H9 (cell line): ENCODE data around the gene THSD7A. TPM values are rescaled to one million over a fixed set of nuclear protein-coding genes. Genes with fewer than 3 reads are reported as not detected.

Source experiments
- DNase-seq: peaks from one replicate; pipeline ENCODE4 v3.0.0-alpha.2; 2017
- H2AFZ ChIP-seq: one replicate; pipeline ENCODE4 v1.6.1; 2013; ENCODE audit warnings: mild to moderate bottlenecking, low read length, control low read depth, moderate library complexity
- H2AK5ac ChIP-seq: 2 replicates; pipeline ENCODE4 v1.6.1; 2013; ENCODE audit warnings: low read length, control low read depth, mixed read lengths; ENCODE audit not compliant: insufficient read length
- H2BK120ac ChIP-seq: one replicate; pipeline ENCODE4 v1.6.1; 2013; ENCODE audit warnings: low read depth, mild to moderate bottlenecking, low read length, control low read depth, inconsistent platforms; ENCODE audit not compliant: poor library complexity, severe bottlenecking
- H2BK12ac ChIP-seq: 2 replicates; pipeline ENCODE4 v1.6.1; 2013; ENCODE audit warnings: low read length, control low read depth, mixed read lengths, low read depth; ENCODE audit not compliant: insufficient read length
- H2BK15ac ChIP-seq: 2 replicates; pipeline ENCODE4 v1.6.1; 2013; ENCODE audit warnings: low read depth, low read length, control low read depth
- H2BK20ac ChIP-seq: one replicate; pipeline ENCODE4 v1.6.1; 2013; ENCODE audit warnings: low read depth, mild to moderate bottlenecking, low read length, control low read depth, inconsistent platforms; ENCODE audit not compliant: poor library complexity, severe bottlenecking
- H2BK5ac ChIP-seq: 2 replicates; pipeline ENCODE4 v1.6.1; 2013; ENCODE audit warnings: low read length, control low read depth, mixed read lengths; ENCODE audit not compliant: insufficient read length
- H3K14ac ChIP-seq: 2 replicates; pipeline ENCODE4 v1.6.1; 2013; ENCODE audit warnings: low read length, control low read depth; ENCODE audit not compliant: insufficient read depth
- H3K18ac ChIP-seq: 2 replicates; pipeline ENCODE4 v1.6.1; 2013; ENCODE audit warnings: low read depth, mild to moderate bottlenecking, mixed read lengths, low read length, control low read depth; ENCODE audit not compliant: insufficient read length
- H3K23ac ChIP-seq: 2 replicates; pipeline ENCODE4 v1.6.1; 2013; ENCODE audit warnings: low read length, control low read depth, mixed read lengths, low read depth; ENCODE audit not compliant: insufficient read length
- H3K23me2 ChIP-seq: 2 replicates; pipeline ENCODE4 v1.6.1; 2013; ENCODE audit warnings: low read depth, mild to moderate bottlenecking, mixed read lengths, low read length, control low read depth; ENCODE audit not compliant: insufficient read length, poor library complexity, severe bottlenecking
- H3K27ac ChIP-seq: 2 replicates; pipeline ENCODE4 v1.5.1; 2013; ENCODE audit warnings: low read length, control low read depth, mixed read lengths, low read depth; ENCODE audit not compliant: insufficient read length
- H3K27me3 ChIP-seq: 2 replicates; pipeline ENCODE4 v1.6.1; 2013; ENCODE audit warnings: low read length, control low read depth, inconsistent platforms; ENCODE audit not compliant: insufficient read depth
- H3K4ac ChIP-seq: 2 replicates; pipeline ENCODE4 v1.6.1; 2013; ENCODE audit warnings: low read depth, mild to moderate bottlenecking, control low read depth, inconsistent platforms, low read length, moderate library complexity
- H3K4me1 ChIP-seq: 2 replicates; pipeline ENCODE4 v1.6.1; 2013; ENCODE audit warnings: low read length, control low read depth, inconsistent platforms; ENCODE audit not compliant: insufficient read depth
- H3K4me2 ChIP-seq: 2 replicates; pipeline ENCODE4 v1.6.1; 2013; ENCODE audit warnings: low read length, control low read depth, mixed read lengths; ENCODE audit not compliant: insufficient read length, insufficient read depth
- H3K56ac ChIP-seq: 2 replicates; pipeline ENCODE4 v1.6.1; 2013; ENCODE audit warnings: low read depth, mild to moderate bottlenecking, mixed read lengths, low read length, control low read depth; ENCODE audit not compliant: insufficient read length
- H3K79me1 ChIP-seq: 2 replicates; pipeline ENCODE4 v1.6.1; 2013; ENCODE audit warnings: low read depth, mild to moderate bottlenecking, moderate library complexity, low read length, control low read depth, inconsistent platforms; ENCODE audit not compliant: insufficient read depth, poor library complexity, severe bottlenecking
- H3K79me2 ChIP-seq: 2 replicates; pipeline ENCODE4 v1.6.1; 2013; ENCODE audit warnings: low read length, control low read depth, inconsistent platforms; ENCODE audit not compliant: insufficient read depth
- H3K9ac ChIP-seq: 2 replicates; pipeline ENCODE4 v1.6.1; 2013; ENCODE audit warnings: low read length, control low read depth, mixed read lengths; ENCODE audit not compliant: insufficient read length; ENCODE audit errors: extremely low read depth
- H3K9me3 ChIP-seq: one replicate; pipeline ENCODE4 v1.6.1; 2013; ENCODE audit warnings: low read depth, low read length, inconsistent platforms; ENCODE audit not compliant: control insufficient read depth
- H3T11ph ChIP-seq: one replicate; pipeline ENCODE4 v1.6.1; 2013; ENCODE audit warnings: mild to moderate bottlenecking, low read length, control low read depth, inconsistent platforms
- H4K20me1 ChIP-seq: one replicate; pipeline ENCODE4 v1.6.1; 2013; ENCODE audit not compliant: control insufficient read depth, insufficient read length, insufficient read depth
- H4K5ac ChIP-seq: 2 replicates; pipeline ENCODE4 v1.6.1; 2013; ENCODE audit warnings: low read depth, mild to moderate bottlenecking, mixed read lengths, low read length, control low read depth; ENCODE audit not compliant: insufficient read length
- H4K8ac ChIP-seq: replicated peaks from 2 replicates; pipeline ENCODE4 v1.6.1; 2013; ENCODE audit warnings: low read length, control low read depth, mixed read lengths, low read depth; ENCODE audit not compliant: insufficient read length
- H4K91ac ChIP-seq: 2 replicates; pipeline ENCODE4 v1.6.1; 2013; ENCODE audit warnings: low read depth, mild to moderate bottlenecking, moderate library complexity, mixed read lengths, low read length, control low read depth; ENCODE audit not compliant: insufficient read length
- H3K27ac Mint-ChIP-seq, 3 experiments: 2 replicates in 2 of 3; 3 replicates in 1 of 3; pipeline ENCODE4 v1.8.0; 2020 to 2021; ENCODE audit warnings: mixed read lengths in 3 of 3, mild to moderate bottlenecking in 1 of 3, moderate library complexity in 1 of 3
- H3K27me3 Mint-ChIP-seq: 2 replicates; pipeline ENCODE4 v1.8.0; 2021; ENCODE audit warnings: low read depth, mild to moderate bottlenecking, moderate library complexity, mixed read lengths
- H3K36me3 Mint-ChIP-seq, 3 experiments: 2 replicates in 2 of 3; 3 replicates in 1 of 3; pipeline ENCODE4 v1.8.0; 2020 to 2021; ENCODE audit warnings: low read depth in 3 of 3, mixed read lengths in 3 of 3; ENCODE audit not compliant: insufficient read depth in 1 of 3
- H3K4me1 Mint-ChIP-seq, 2 experiments: 2 replicates each; pipeline ENCODE4 v1.8.0; 2020; ENCODE audit warnings: mixed read lengths in 2 of 2
- H3K4me3 Mint-ChIP-seq, 2 experiments: 2 replicates in 1 of 2; 3 replicates in 1 of 2; pipeline ENCODE4 v1.8.0; 2020 to 2021; ENCODE audit warnings: mild to moderate bottlenecking in 2 of 2, mixed read lengths in 2 of 2, moderate library complexity in 1 of 2
- H3K9me3 Mint-ChIP-seq, 2 experiments: 2 replicates in 1 of 2; 3 replicates in 1 of 2; pipeline ENCODE4 v1.8.0; 2020; ENCODE audit warnings: mild to moderate bottlenecking in 2 of 2, mixed read lengths in 2 of 2, moderate library complexity in 1 of 2
- CTCF ChIP-seq: fragments of 200-600 bp; sonication (generic); conservative IDR thresholded peaks from 3 replicates; pipeline ENCODE4 v1.8.0; 2021; ENCODE audit warnings: antibody characterized with exemption, mild to moderate bottlenecking
- total RNA-seq: library from RNA; stranded (reverse); gene quantifications from 2 replicates; pipeline ENCODE4 v1.2.1, GENCODE V29; 2021

THSD7A gene
- total RNA-seq, 1 experiment from 2014 or later, result 0.42 TPM

GRCh38 chr7:11434366-11434765, 397.6 kb downstream of the THSD7A start:
- no peaks in the 10 kb centered on the region for H3K27me3 Mint-ChIP-seq
- Histone ChIP-seq H4K8ac (no peak overlapping the region), H4K5ac (no peak overlapping the region), H3K27me3 (no peaks in the 10 kb centered on the region; the same call in 1 of the 2 replicates), H2AFZ (no peak overlapping the region), H4K91ac (no peak overlapping the region), H3T11ph (no peak overlapping the region), H2BK15ac (no peak overlapping the region), H3K79me1 (no peaks in the 10 kb centered on the region), H3K9ac (no peak overlapping the region), H3K79me2 (no peaks in the 10 kb centered on the region), H2BK120ac (no peak overlapping the region), H3K4me2 (no peak overlapping the region), H3K27ac (no peak overlapping the region), H2BK20ac (no peak overlapping the region), H3K18ac (no peak overlapping the region), H2AK5ac (no peak overlapping the region), H3K14ac (no peak overlapping the region), H4K20me1 (no peaks in the 10 kb centered on the region), H3K23ac (no peak overlapping the region), H3K4me1 (no peaks in the 10 kb centered on the region), H3K4ac (no peak overlapping the region), H3K56ac (no peak overlapping the region), H2BK12ac (no peak overlapping the region), H3K23me2 (no peaks in the 10 kb centered on the region), H3K9me3 (peaks cover 7% of the 10 kb centered on the region), H2BK5ac (no peak overlapping the region)
- H3K27ac Mint-ChIP-seq, result no peak overlapping the region
- no peak overlapping the region for H3K4me3 Mint-ChIP-seq
- DNase-seq, result no peak
- peaks cover 4 to 5% of the 10 kb centered on the region in 2 experiments; a peak in 3 of 5 replicates for H3K9me3 Mint-ChIP-seq
- no peak for TF ChIP-seq CTCF
- H3K4me1 Mint-ChIP-seq, result peaks cover 12 to 14% of the 10 kb centered on the region in 2 experiments
- peaks cover 0 to 8% (median 6%) of the 10 kb centered on the region in 3 experiments; a peak in 4 of 7 replicates for H3K36me3 Mint-ChIP-seq
